Epithelial cell of proximal tubule (primary cell): ENCODE measurements around the gene CANT1. TPM values are rescaled to one million over a fixed set of nuclear protein-coding genes. Genes with fewer than 3 reads are reported as not detected.

ENCODE experiments used
- DNase-seq: peaks from one replicate; pipeline ENCODE4 v3.0.0-alpha.2; 2011; ENCODE audit warnings: low read depth
- H3K4me3 ChIP-seq: 2 replicates; pipeline ENCODE4 v1.5.1; 2011; ENCODE audit warnings: low read depth, mild to moderate bottlenecking, low read length
- total RNA-seq: library from RNA; depleted of rRNA; stranded (reverse); fragments of >200 nt; gene quantifications from 2 replicates; pipeline ENCODE4 v1.2.3, GENCODE V29; 2015
- TF ChIP-seq, protein P1 (sequence below): conservative IDR thresholded peaks from 2 replicates; pipeline ENCODE4 v1.5.1; 2012; ENCODE audit warnings: low read depth, mild to moderate bottlenecking, low read length

CANT1 gene
- total RNA-seq, 1 donor from 2014 or later: 60.3 TPM

DNA sequence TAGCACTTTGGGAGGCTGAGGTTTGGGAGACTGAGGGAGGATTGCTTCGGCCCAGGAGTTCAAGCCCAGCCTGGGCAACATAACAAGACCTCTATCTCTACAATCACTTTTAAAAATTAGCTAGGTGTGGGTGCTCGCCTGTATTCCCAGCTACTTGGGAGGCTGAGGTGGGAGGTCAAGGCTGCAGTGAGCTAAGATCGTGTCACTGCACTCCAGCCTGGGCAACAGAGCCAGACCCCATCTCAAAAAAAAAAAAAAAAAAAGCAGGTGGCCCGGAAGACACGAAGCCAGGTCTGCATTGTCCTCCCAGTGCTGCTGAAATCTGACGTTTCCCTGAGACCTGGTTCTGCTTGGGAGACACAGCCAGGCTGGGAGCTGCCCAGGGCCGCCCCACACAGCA lies 65.5 kb downstream of the CANT1 start:
- no peak for DNase-seq
- TF ChIP-seq, protein P1, sequence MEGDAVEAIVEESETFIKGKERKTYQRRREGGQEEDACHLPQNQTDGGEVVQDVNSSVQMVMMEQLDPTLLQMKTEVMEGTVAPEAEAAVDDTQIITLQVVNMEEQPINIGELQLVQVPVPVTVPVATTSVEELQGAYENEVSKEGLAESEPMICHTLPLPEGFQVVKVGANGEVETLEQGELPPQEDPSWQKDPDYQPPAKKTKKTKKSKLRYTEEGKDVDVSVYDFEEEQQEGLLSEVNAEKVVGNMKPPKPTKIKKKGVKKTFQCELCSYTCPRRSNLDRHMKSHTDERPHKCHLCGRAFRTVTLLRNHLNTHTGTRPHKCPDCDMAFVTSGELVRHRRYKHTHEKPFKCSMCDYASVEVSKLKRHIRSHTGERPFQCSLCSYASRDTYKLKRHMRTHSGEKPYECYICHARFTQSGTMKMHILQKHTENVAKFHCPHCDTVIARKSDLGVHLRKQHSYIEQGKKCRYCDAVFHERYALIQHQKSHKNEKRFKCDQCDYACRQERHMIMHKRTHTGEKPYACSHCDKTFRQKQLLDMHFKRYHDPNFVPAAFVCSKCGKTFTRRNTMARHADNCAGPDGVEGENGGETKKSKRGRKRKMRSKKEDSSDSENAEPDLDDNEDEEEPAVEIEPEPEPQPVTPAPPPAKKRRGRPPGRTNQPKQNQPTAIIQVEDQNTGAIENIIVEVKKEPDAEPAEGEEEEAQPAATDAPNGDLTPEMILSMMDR: no peak
- H3K4me3 ChIP-seq: no peak overlapping the region

Other genes starting within 250 kb of the CANT1 start
- gene CYTH1, start 227.5 kb downstream of the CANT1 start, total RNA-seq: 16.8 and 26.4 TPM in 2 replicates
- gene USP36, start 168.9 kb downstream of the CANT1 start, total RNA-seq: 22.4 and 36.4 TPM in 2 replicates
- 0.29 TPM in 2 replicates for gene CEP295NL, start 106.6 kb downstream of the CANT1 start, total RNA-seq
- gene TIMP2, start 84.4 kb downstream of the CANT1 start, total RNA-seq: 64.9 and 78.3 TPM in 2 replicates
- gene LGALS3BP, start 29.8 kb downstream of the CANT1 start, total RNA-seq: 258 and 338 TPM in 2 replicates
- 2.1 and 2.2 TPM in 2 replicates for gene C1QTNF1, start 14.4 kb upstream of the CANT1 start, total RNA-seq
- 10.4 and 11.2 TPM in 2 replicates for gene ENGASE, start 65.1 kb upstream of the CANT1 start, total RNA-seq